K562 (cell line): Measurements from ENCODE around the gene AP3B1. TPM values are rescaled to one million over a fixed set of nuclear protein-coding genes. Genes with fewer than 3 reads are reported as not detected.

ENCODE experiments used
- ATAC-seq: fragments of 200-7000 bp; cut with Tn5 transposase; 3 replicates; pipeline ENCODE4 v1.9.1; 2020; ENCODE audit warnings: moderate library complexity
- BruUV-seq: library from RNA; stranded (reverse); fragments of 400-500 nt; replicated peaks from 2 replicates; lab custom pipeline; 2021; lab: Mats Ljungman, UMichigan
- CTCF ChIA-PET: fragments of 300-600 bp; formaldehyde crosslinking; extraction: SDS; loops from one replicate; lab custom pipeline; 2021; ENCODE audit warnings: low intra/inter-chr PET ratio; lab: Yijun Ruan, JAX
- POLR2A ChIA-PET: fragments of 300-600, 350-650 bp; sonication (Branson Sonifier 250); formaldehyde crosslinking; extraction: SDS; loops from one replicate; lab custom pipeline; 2021; ENCODE audit warnings: antibody characterized with exemption, inconsistent platforms; lab: Yijun Ruan, JAX
- DNase-seq, 4 experiments: peaks; one replicate each; pipeline versions ENCODE4 v3.0.0 to v3.0.0-alpha.2; 2011 to 2018; ENCODE audit warnings: low spot score in 3 of 4, mixed read lengths in 3 of 4; ENCODE audit errors: extremely low read depth in 1 of 4
- FAIRE-seq: peaks from 2 replicates; lab custom pipeline; 2011; peaks lifted over from hg19 to GRCh38; lab: Jason Lieb, UNC
- H2AFZ ChIP-seq: 2 replicates; pipeline ENCODE4 v1.6.0; 2011; ENCODE audit warnings: low read depth, low read length, control low read depth, inconsistent platforms
- H3K27ac ChIP-seq: fragments of 200-600 bp; 3 replicates; pipeline ENCODE4 v1.8.0; 2011; ENCODE audit warnings: low read depth, mild to moderate bottlenecking, control low read depth, inconsistent platforms, low read length, moderate library complexity, mixed read lengths; ENCODE audit errors: extremely low read depth
- H3K27me3 ChIP-seq, 2 experiments: fragments of 300-600 bp in 1 of 2; 2 replicates in 1 of 2; 3 replicates in 1 of 2; pipeline versions ENCODE4 v1.6.0 to v1.8.0; 2011; ENCODE audit warnings: inconsistent platforms in 2 of 2, low read length in 2 of 2, mild to moderate bottlenecking in 1 of 2, mixed read lengths in 1 of 2, moderate library complexity in 1 of 2; ENCODE audit not compliant: control insufficient read depth in 2 of 2, insufficient read depth in 2 of 2
- H3K36me3 ChIP-seq: fragments of 300-600 bp; 3 replicates; pipeline ENCODE4 v1.8.0; 2011; ENCODE audit warnings: mild to moderate bottlenecking, low read length, inconsistent platforms; ENCODE audit not compliant: control insufficient read depth, insufficient read depth
- H3K4me1 ChIP-seq, 2 experiments: fragments of 200-600 bp in 1 of 2; replicated peaks in 1 of 2; 2 replicates in 1 of 2; 3 replicates in 1 of 2; pipeline versions ENCODE4 v1.5.1 to v1.8.0; 2011; ENCODE audit warnings: inconsistent platforms in 2 of 2, low read length in 2 of 2, mild to moderate bottlenecking in 1 of 2, mixed read lengths in 1 of 2, moderate library complexity in 1 of 2; ENCODE audit not compliant: control insufficient read depth in 2 of 2, insufficient read depth in 2 of 2
- H3K4me2 ChIP-seq: 2 replicates; pipeline ENCODE4 v1.6.1; 2011; ENCODE audit warnings: low read length, control low read depth, inconsistent platforms, mixed read lengths; ENCODE audit not compliant: insufficient read depth
- H3K4me3 ChIP-seq: fragments of 200-600 bp; sonication (generic), shearing (Covaris generic); 2 replicates; pipeline ENCODE4 v1.5.1; 2016; ENCODE audit warnings: control low read depth, inconsistent platforms
- H3K79me2 ChIP-seq: fragments of 200-600 bp; 3 replicates; pipeline ENCODE4 v1.8.0; 2011; ENCODE audit warnings: low read length, inconsistent platforms; ENCODE audit not compliant: control insufficient read depth, insufficient read depth
- H3K9ac ChIP-seq, 2 experiments: 2 replicates each; pipeline versions ENCODE4 v1.6.0 to v1.6.1; 2011; ENCODE audit warnings: low read depth in 2 of 2, low read length in 2 of 2, control low read depth in 1 of 2, inconsistent platforms in 1 of 2, mild to moderate bottlenecking in 1 of 2, mixed read lengths in 1 of 2; ENCODE audit not compliant: insufficient read depth in 1 of 2
- H3K9me1 ChIP-seq: one replicate; pipeline ENCODE4 v1.6.0; 2011; ENCODE audit warnings: inconsistent platforms, mild to moderate bottlenecking, low read length, moderate library complexity; ENCODE audit not compliant: control insufficient read depth, insufficient read depth
- H3K9me3 ChIP-seq: replicated peaks from 2 replicates; pipeline ENCODE4 v1.5.1; 2011; ENCODE audit warnings: low read depth, low read length, inconsistent platforms; ENCODE audit not compliant: control insufficient read depth, insufficient read depth
- H4K20me1 ChIP-seq: replicated peaks from 2 replicates; pipeline ENCODE4 v1.6.1; 2011; ENCODE audit warnings: low read length, inconsistent platforms, mixed read lengths; ENCODE audit not compliant: control insufficient read depth, insufficient read depth
- CBX1 ChIP-seq: sonication (generic); IDR thresholded peaks from 2 replicates; pipeline ENCODE4 v1.6.1; 2016; ENCODE audit warnings: antibody characterized with exemption, low read depth, mild to moderate bottlenecking
- DACH1 ChIP-seq: fragments of 450-650 bp; IDR thresholded peaks from 2 replicates; pipeline ENCODE4 v1.6.1; 2018; ENCODE audit not compliant: partially characterized antibody
- EP400 ChIP-seq: fragments of 450-650 bp; IDR thresholded peaks from 2 replicates; pipeline ENCODE4 v1.6.1; 2017; ENCODE audit warnings: antibody characterized with exemption, mild to moderate bottlenecking, moderate library complexity
- FOXK2 ChIP-seq, 2 experiments: fragments of 450-650 bp; IDR thresholded peaks in 1 of 2; conservative IDR thresholded peaks in 1 of 2; 2 replicates each; pipeline ENCODE4 v1.6.1; 2016; ENCODE audit warnings: low read depth in 2 of 2, mild to moderate bottlenecking in 1 of 2
- MAFG ChIP-seq: fragments of 450-650 bp; conservative IDR thresholded peaks from 2 replicates; pipeline ENCODE4 v1.6.1; 2016; ENCODE audit warnings: missing genetic modification characterization, missing compliant biosample characterization
- MAFK ChIP-seq: IDR thresholded peaks from 2 replicates; pipeline ENCODE4 v1.6.1; 2011; ENCODE audit warnings: low read length, improper control_type of control experiment
- NFE2 ChIP-seq: IDR thresholded peaks from 2 replicates; pipeline ENCODE4 v1.6.1; 2014; ENCODE audit warnings: antibody characterized with exemption, low read depth
- NR2F6 ChIP-seq: fragments of 450-650 bp; formaldehyde crosslinking; IDR thresholded peaks from 2 replicates; pipeline ENCODE4 v1.4.0; 2020; ENCODE audit warnings: mild to moderate bottlenecking
- SRSF3 ChIP-seq: fragments of 200-400 bp; formaldehyde crosslinking; IDR thresholded peaks from 2 replicates; pipeline ENCODE4 v1.6.1; 2016; ENCODE audit warnings: mild to moderate bottlenecking, low read length, moderate library complexity; ENCODE audit not compliant: insufficient read depth
- ZBTB7A ChIP-seq: IDR thresholded peaks from 2 replicates; pipeline ENCODE4 v1.6.1; 2011; ENCODE audit warnings: low read depth, mild to moderate bottlenecking, low read length, moderate library complexity, borderline replicate concordance; ENCODE audit not compliant: control insufficient read depth
- ZNF316 ChIP-seq: fragments of 450-650 bp; IDR thresholded peaks from 2 replicates; pipeline ENCODE4 v1.6.1; 2016
- ZNF583 ChIP-seq: fragments of 250-450 bp; sonication (Bioruptor Pico); IDR thresholded peaks from 2 replicates; pipeline ENCODE4 v1.4.0; 2020
- ZNF766 ChIP-seq: fragments of 200-800 bp; sonication (Bioruptor generic); conservative IDR thresholded peaks from 2 replicates; pipeline ENCODE4 v1.6.1; 2016; ENCODE audit warnings: missing genetic modification characterization, missing compliant biosample characterization
- WGBS: fragments of 100-300 bp; shearing (Covaris generic); methylation state at CpG from one replicate; pipeline ENCODE4 v1.1.6; 2016; ENCODE audit warnings: low coverage, mixed read lengths; ENCODE audit not compliant: insufficient coverage; ENCODE audit errors: missing lambda C conversion rate; 5-methylcytosine and 5-hydroxymethylcytosine counted together
- in situ Hi-C: fragments of 300-500 bp; cut with MboI; formaldehyde crosslinking; loops from 4 replicates; pipeline ENCODE4 v1.15.0; 2018; ENCODE audit warnings: inconsistent platforms, mixed read lengths
- intact Hi-C: fragments of 100-400 bp; cut with micrococcal nuclease; formaldehyde crosslinking; loops from 2 replicates; pipeline ENCODE4 v1.14.2; 2022
- polyA plus RNA-seq, 8 experiments: library from polyadenylated mRNA; depleted of rRNA in 4 of 8; stranded (reverse) in 5 of 8; unstranded in 3 of 8; fragments of >200 nt; fragmentation: Nextera tagmentation in 2 of 8; fragmentation: Illumina TruSeq in 1 of 8; extraction: Ambion mirVana in 2 of 8; extraction: Trizol in 1 of 8; gene quantifications; 2 replicates each; pipeline versions ENCODE4 v1.2.1 to v1.2.3, GENCODE V29; 2011 to 2014; ENCODE audit warnings: inconsistent platforms in 1 of 8, missing spikeins in 1 of 8
- total RNA-seq, 7 experiments: library from RNA; depleted of rRNA in 6 of 7; stranded (reverse); fragments of >200 nt in 6 of 7; fragmentation: Illumina TruSeq in 2 of 7; extraction: Trizol in 2 of 7; gene quantifications; 2 replicates each; pipeline versions ENCODE4 v1.2.1 to v1.2.3, GENCODE V29; 2011 to 2021; ENCODE audit warnings: low replicate concordance in 1 of 7
- TF ChIP-seq, protein P1 (sequence below): sonication (generic); formaldehyde crosslinking; IDR thresholded peaks from 2 replicates; pipeline ENCODE4 v1.8.1; 2023; ENCODE audit warnings: mild to moderate bottlenecking, missing genetic modification reagents

The AP3B1 gene
- total and polyA plus RNA-seq, 9 of the 15 experiments (the other 6 are each of a cell fraction or from before 2014, with no cell fraction given), result 21.1 to 61.8 (median 42.2) TPM

DNA sequence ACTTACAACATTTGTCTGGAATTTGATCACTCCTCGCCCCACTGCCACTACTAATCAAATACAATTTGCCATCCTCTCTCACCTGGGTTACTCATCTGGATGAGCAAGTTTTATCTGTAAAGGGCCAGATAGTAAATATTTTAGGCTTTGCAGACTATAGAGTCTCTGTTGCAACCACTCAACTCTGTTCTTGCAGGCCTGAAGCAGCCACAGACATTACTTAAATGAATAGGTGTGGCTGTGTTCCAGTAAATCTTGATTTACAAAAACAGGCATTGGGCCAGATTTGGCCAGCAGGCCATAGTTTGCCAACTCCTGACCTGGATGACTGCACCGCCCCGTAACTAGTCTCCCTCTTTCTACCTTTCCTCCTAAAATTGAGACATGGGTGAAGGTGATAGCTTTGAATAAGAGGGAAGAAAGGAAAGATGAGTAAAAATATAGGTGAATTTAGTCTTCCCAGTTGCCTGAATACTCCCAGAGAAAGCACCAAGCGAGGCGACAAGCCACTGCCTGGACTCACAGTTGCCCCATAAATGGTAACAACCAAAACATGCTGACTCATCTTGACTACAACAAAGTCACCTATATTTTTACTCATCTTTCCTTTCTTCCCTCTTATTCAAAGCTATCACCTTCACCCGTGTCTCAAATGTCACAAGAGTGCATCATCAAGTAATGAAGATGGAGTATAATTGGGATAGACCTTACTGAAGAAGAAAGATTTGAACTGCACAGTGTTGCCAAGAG, 33.4 kb upstream of the AP3B1 start (continued):
- TF ChIP-seq EP400 (no peak), MAFK (peak; percentile 62; the same call in 1 of the 2 replicates), FOXK2 (conservative IDR thresholded peaks at IDR 0.05 in 1 of 2, IDR thresholded peaks at IDR 0.05 in 1 of 2; ENCODE audit: low read depth in 2 of 2) (0 out of 4 replicates have a peak, but pooled peaks of 1 of the 2 experiments have one; percentile 10), NFE2 (peak; percentile 68), ZNF316 (peak; percentile 98), MAFG (tag) (peak; percentile 94), ZBTB7A (no peak), ZNF766 (CRISPR knock-in tag) (0 out of 2 replicates have a peak, but pooled peaks have one; percentile 17)

DNA sequence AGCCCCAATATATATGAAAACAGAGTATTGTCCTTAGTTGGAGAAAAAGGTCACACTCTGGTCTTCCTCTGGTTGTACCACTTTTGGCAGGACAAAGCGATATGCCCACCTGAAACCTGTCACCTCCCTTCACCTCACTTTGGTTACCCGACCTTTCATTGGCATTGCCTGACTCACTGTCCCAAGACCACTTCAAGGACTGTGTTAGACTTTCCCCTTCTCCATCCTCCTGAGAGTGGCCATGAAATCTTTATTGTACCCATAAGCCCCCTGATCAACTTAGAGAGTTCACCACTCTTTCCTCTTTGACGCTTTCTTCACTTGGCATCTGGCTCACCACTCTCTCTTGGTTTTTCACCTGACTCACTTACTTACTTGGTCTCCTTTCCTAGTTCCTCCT, 32.4 kb upstream of the AP3B1 start:
- CTCF ChIA-PET, result no interaction called here
- no peaks in the 10 kb centered on the region for H3K9me3 ChIP-seq
- intact Hi-C loops (loop anchor here (10.0 kb wide), 1 partner anchor 638 kb away; no protein-coding TSS in a partner anchor), in situ Hi-C loops (no loop called here)
- no peak overlapping the region for H3K4me2 ChIP-seq
- no peaks in the 10 kb centered on the region for H3K36me3 ChIP-seq
- no peak for ATAC-seq
- no peak for FAIRE-seq
- no peak overlapping the region for H3K27ac ChIP-seq
- H3K27me3 ChIP-seq, result no peaks in the 10 kb centered on the region
- H2AFZ ChIP-seq, result 0 out of 2 replicates have a peak overlapping the region, but pooled peaks have one; percentile 10
- POLR2A ChIA-PET, result no interaction called here
- no peaks in the 10 kb centered on the region for H4K20me1 ChIP-seq
- H3K9ac ChIP-seq, result no peak overlapping the region
- peaks cover 0 to 11% of the 10 kb centered on the region in 2 experiments; a peak in 3 of 5 replicates for H3K4me1 ChIP-seq
- no TSS peak for BruUV-seq
- TF ChIP-seq ZNF583 (CRISPR knock-in tag) (no peak), DACH1 (no peak), CBX1 (no peak), NR2F6 (no peak), SRSF3 (no peak)
- TF ChIP-seq, protein P1, sequence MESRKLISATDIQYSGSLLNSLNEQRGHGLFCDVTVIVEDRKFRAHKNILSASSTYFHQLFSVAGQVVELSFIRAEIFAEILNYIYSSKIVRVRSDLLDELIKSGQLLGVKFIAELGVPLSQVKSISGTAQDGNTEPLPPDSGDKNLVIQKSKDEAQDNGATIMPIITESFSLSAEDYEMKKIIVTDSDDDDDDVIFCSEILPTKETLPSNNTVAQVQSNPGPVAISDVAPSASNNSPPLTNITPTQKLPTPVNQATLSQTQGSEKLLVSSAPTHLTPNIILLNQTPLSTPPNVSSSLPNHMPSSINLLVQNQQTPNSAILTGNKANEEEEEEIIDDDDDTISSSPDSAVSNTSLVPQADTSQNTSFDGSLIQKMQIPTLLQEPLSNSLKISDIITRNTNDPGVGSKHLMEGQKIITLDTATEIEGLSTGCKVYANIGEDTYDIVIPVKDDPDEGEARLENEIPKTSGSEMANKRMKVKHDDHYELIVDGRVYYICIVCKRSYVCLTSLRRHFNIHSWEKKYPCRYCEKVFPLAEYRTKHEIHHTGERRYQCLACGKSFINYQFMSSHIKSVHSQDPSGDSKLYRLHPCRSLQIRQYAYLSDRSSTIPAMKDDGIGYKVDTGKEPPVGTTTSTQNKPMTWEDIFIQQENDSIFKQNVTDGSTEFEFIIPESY (CRISPR knock-in tag), result no peak
- no peaks in the 10 kb centered on the region for H3K9me1 ChIP-seq
- no peak overlapping the region for H3K4me3 ChIP-seq
- no peaks in the 10 kb centered on the region for H3K79me2 ChIP-seq
- 70% methylated on average over 3 of the region's 3 CpGs for WGBS
- no peak for DNase-seq
